ENCODE results near the gene ADK. TPM values are rescaled to one million over a fixed set of nuclear protein-coding genes. Genes with fewer than 3 reads are reported as not detected.
A peak's percentile ranks its signal among the peaks of the same experiment; 100 is the strongest.

The ADK gene
- total and polyA plus RNA-seq, 5 donors from 2014 or later: 33.3 to 83.0 (median 63.7) TPM

GRCh38 chr10:74111799-74112198, 39.2 kb upstream of the ADK start:
- Histone ChIP-seq H3K27ac (ENCODE audit: insufficient read depth, low read length, poor library complexity, severe bottlenecking) (no peak overlapping the region), H3K9me3 (ENCODE audit: control insufficient read depth in 2 of 2, low read length in 2 of 2) (no peaks in the 10 kb centered on the region), H3K4me1 (ENCODE audit: control insufficient read depth, insufficient read depth, low read length, poor library complexity, severe bottlenecking) (no peaks in the 10 kb centered on the region), H3K4me3 (ENCODE audit: low read depth, low read length) (no peak overlapping the region), H3K27me3 (ENCODE audit: control insufficient read depth, insufficient read depth, low read length) (no peaks in the 10 kb centered on the region), H3K36me3 (ENCODE audit: control insufficient read depth, insufficient read depth, low read length) (peaks cover 86% of the 10 kb centered on the region)
- peaks cover 69% of the 10 kb centered on the region for H3K36me3 Mint-ChIP-seq
- H3K27me3 Mint-ChIP-seq: no peaks in the 10 kb centered on the region
- DNase-seq (no peak), ATAC-seq (ENCODE audit: low read depth in 2 of 2) (no peak)
- H3K27ac Mint-ChIP-seq: peak overlapping the region in 1 of 3 donors; percentile 72
- H3K4me3 Mint-ChIP-seq: no peak overlapping the region
- peaks cover 0 to 5% (median 3%) of the 10 kb centered on the region in 4 donors for H3K4me1 Mint-ChIP-seq
- H3K9me3 Mint-ChIP-seq: no peaks in the 10 kb centered on the region

- H3K36me3 Mint-ChIP-seq: peaks cover 72% of the 10 kb centered on the region
- no peaks in the 10 kb centered on the region for H3K4me1 ChIP-seq (ENCODE audit: control insufficient read depth, insufficient read depth, low read length, poor library complexity, severe bottlenecking)
- H3K4me3 ChIP-seq (ENCODE audit: low read depth, low read length): no peak overlapping the region
- ATAC-seq (ENCODE audit: low read depth in 2 of 2) (no peak), DNase-seq (no peak)
- H3K27ac Mint-ChIP-seq: peak overlapping the region in 1 of 3 donors; percentile 72
- H3K36me3 ChIP-seq (ENCODE audit: control insufficient read depth, insufficient read depth, low read length): peaks cover 90% of the 10 kb centered on the region
- no peaks in the 10 kb centered on the region for H3K27me3 Mint-ChIP-seq
- no peaks in the 10 kb centered on the region for H3K9me3 ChIP-seq (ENCODE audit: control insufficient read depth in 2 of 2, low read length in 2 of 2)
- no peak overlapping the region for H3K27ac ChIP-seq (ENCODE audit: insufficient read depth, low read length, poor library complexity, severe bottlenecking)
- H3K4me1 Mint-ChIP-seq: peaks cover 0 to 5% (median 3%) of the 10 kb centered on the region in 4 donors
- H3K27me3 ChIP-seq (ENCODE audit: control insufficient read depth, insufficient read depth, low read length): no peaks in the 10 kb centered on the region
- H3K4me3 Mint-ChIP-seq: no peak overlapping the region
- no peaks in the 10 kb centered on the region for H3K9me3 Mint-ChIP-seq
Observed at GRCh38 chr10:74113546-74113945, 37.5 kb upstream of the ADK start.

- peaks cover 75% of the 10 kb centered on the region for H3K36me3 Mint-ChIP-seq
- Histone ChIP-seq H3K27me3 (ENCODE audit: control insufficient read depth, insufficient read depth, low read length) (no peaks in the 10 kb centered on the region), H3K4me1 (ENCODE audit: control insufficient read depth, insufficient read depth, low read length, poor library complexity, severe bottlenecking) (no peaks in the 10 kb centered on the region), H3K9me3 (ENCODE audit: control insufficient read depth in 2 of 2, low read length in 2 of 2) (no peaks in the 10 kb centered on the region), H3K36me3 (ENCODE audit: control insufficient read depth, insufficient read depth, low read length) (peaks cover 91% of the 10 kb centered on the region), H3K4me3 (ENCODE audit: low read depth, low read length) (no peak overlapping the region), H3K27ac (ENCODE audit: insufficient read depth, low read length, poor library complexity, severe bottlenecking) (no peak overlapping the region)
- H3K4me1 Mint-ChIP-seq: peaks cover 0 to 5% (median 3%) of the 10 kb centered on the region in 4 donors
- H3K9me3 Mint-ChIP-seq: no peaks in the 10 kb centered on the region
- DNase-seq (no peak), ATAC-seq (ENCODE audit: low read depth in 2 of 2) (no peak)
- H3K4me3 Mint-ChIP-seq: no peak overlapping the region
- H3K27ac Mint-ChIP-seq: no peak overlapping the region
- H3K27me3 Mint-ChIP-seq: no peaks in the 10 kb centered on the region
Observed at GRCh38 chr10:74114041-74114448, 37.0 kb upstream of the ADK start.

- Histone ChIP-seq H3K36me3 (ENCODE audit: control insufficient read depth, insufficient read depth, low read length) (peaks cover 84% of the 10 kb centered on the region), H3K9me3 (ENCODE audit: control insufficient read depth in 2 of 2, low read length in 2 of 2) (no peaks in the 10 kb centered on the region), H3K27me3 (ENCODE audit: control insufficient read depth, insufficient read depth, low read length) (no peaks in the 10 kb centered on the region), H3K4me1 (ENCODE audit: control insufficient read depth, insufficient read depth, low read length, poor library complexity, severe bottlenecking) (no peaks in the 10 kb centered on the region), H3K27ac (ENCODE audit: insufficient read depth, low read length, poor library complexity, severe bottlenecking) (no peak overlapping the region), H3K4me3 (ENCODE audit: low read depth, low read length) (no peak overlapping the region)
- ATAC-seq (ENCODE audit: low read depth in 2 of 2) (no peak), DNase-seq (no peak)
- H3K4me1 Mint-ChIP-seq: peaks cover 0 to 6% (median 1%) of the 10 kb centered on the region in 4 donors
- peak overlapping the region in 1 of 3 donors; percentile 79 for H3K27ac Mint-ChIP-seq
- no peaks in the 10 kb centered on the region for H3K9me3 Mint-ChIP-seq
- no peaks in the 10 kb centered on the region for H3K27me3 Mint-ChIP-seq
- peaks cover 65% of the 10 kb centered on the region for H3K36me3 Mint-ChIP-seq
- no peak overlapping the region for H3K4me3 Mint-ChIP-seq
Observed at GRCh38 chr10:74117738-74118137, 33.3 kb upstream of the ADK start.

GRCh38 chr10:74118804-74119203, 32.2 kb upstream of the ADK start:
- H3K4me3 Mint-ChIP-seq: no peak overlapping the region
- ATAC-seq (ENCODE audit: low read depth in 2 of 2) (no peak), DNase-seq (no peak)
- H3K27ac ChIP-seq (ENCODE audit: insufficient read depth, low read length, poor library complexity, severe bottlenecking): no peak overlapping the region
- no peaks in the 10 kb centered on the region for H3K4me1 ChIP-seq (ENCODE audit: control insufficient read depth, insufficient read depth, low read length, poor library complexity, severe bottlenecking)
- peaks cover 0 to 6% (median 1%) of the 10 kb centered on the region in 4 donors for H3K4me1 Mint-ChIP-seq
- peak overlapping the region; percentile 69 to 79 (median 75) for H3K27ac Mint-ChIP-seq
- no peaks in the 10 kb centered on the region for H3K9me3 Mint-ChIP-seq
- H3K36me3 Mint-ChIP-seq: peaks cover 64% of the 10 kb centered on the region
- peaks cover 84% of the 10 kb centered on the region for H3K36me3 ChIP-seq (ENCODE audit: control insufficient read depth, insufficient read depth, low read length)
- no peaks in the 10 kb centered on the region for H3K27me3 ChIP-seq (ENCODE audit: control insufficient read depth, insufficient read depth, low read length)
- H3K4me3 ChIP-seq (ENCODE audit: low read depth, low read length): no peak overlapping the region
- no peaks in the 10 kb centered on the region for H3K27me3 Mint-ChIP-seq
- no peaks in the 10 kb centered on the region for H3K9me3 ChIP-seq (ENCODE audit: control insufficient read depth in 2 of 2, low read length in 2 of 2)

GRCh38 chr10:74120911-74121310, 30.1 kb upstream of the ADK start:
- Mint-ChIP-seq H3K27ac (peak overlapping the region; percentile 25 to 60 (median 59)), H3K36me3 (peaks cover 60% of the 10 kb centered on the region), H3K4me1 (peaks cover 0 to 6% (median 1%) of the 10 kb centered on the region in 4 donors), H3K9me3 (no peaks in the 10 kb centered on the region), H3K4me3 (no peak overlapping the region), H3K27me3 (no peaks in the 10 kb centered on the region)
- Histone ChIP-seq H3K36me3 (ENCODE audit: control insufficient read depth, insufficient read depth, low read length) (peaks cover 84% of the 10 kb centered on the region), H3K4me3 (ENCODE audit: low read depth, low read length) (no peak overlapping the region), H3K9me3 (ENCODE audit: control insufficient read depth in 2 of 2, low read length in 2 of 2) (no peaks in the 10 kb centered on the region), H3K27me3 (ENCODE audit: control insufficient read depth, insufficient read depth, low read length) (no peaks in the 10 kb centered on the region), H3K27ac (ENCODE audit: insufficient read depth, low read length, poor library complexity, severe bottlenecking) (no peak overlapping the region), H3K4me1 (ENCODE audit: control insufficient read depth, insufficient read depth, low read length, poor library complexity, severe bottlenecking) (no peaks in the 10 kb centered on the region)
- ATAC-seq (ENCODE audit: low read depth in 2 of 2) (no peak), DNase-seq (no peak)

GRCh38 chr10:74121368-74121767, 29.7 kb upstream of the ADK start:
- peak overlapping the region in 2 of 3 donors; percentile 59 to 60 for H3K27ac Mint-ChIP-seq
- no peaks in the 10 kb centered on the region for H3K27me3 Mint-ChIP-seq
- H3K36me3 Mint-ChIP-seq: peaks cover 59% of the 10 kb centered on the region

GRCh38 chr10:74122060-74122459, 29.0 kb upstream of the ADK start:
- H3K4me1 Mint-ChIP-seq: peaks cover 0 to 6% (median 1%) of the 10 kb centered on the region in 4 donors
- no peak for ATAC-seq (ENCODE audit: low read depth in 2 of 2)
- no peaks in the 10 kb centered on the region for H3K9me3 ChIP-seq (ENCODE audit: control insufficient read depth in 2 of 2, low read length in 2 of 2)
- no peak overlapping the region for H3K4me3 Mint-ChIP-seq
- peaks cover 87% of the 10 kb centered on the region for H3K36me3 ChIP-seq (ENCODE audit: control insufficient read depth, insufficient read depth, low read length)
- no peak for DNase-seq
- no peaks in the 10 kb centered on the region for H3K4me1 ChIP-seq (ENCODE audit: control insufficient read depth, insufficient read depth, low read length, poor library complexity, severe bottlenecking)
- H3K27ac ChIP-seq (ENCODE audit: insufficient read depth, low read length, poor library complexity, severe bottlenecking): no peak overlapping the region
- H3K36me3 Mint-ChIP-seq: peaks cover 55% of the 10 kb centered on the region
- H3K27ac Mint-ChIP-seq: peak overlapping the region in 1 of 3 donors; percentile 59
- H3K27me3 Mint-ChIP-seq: no peaks in the 10 kb centered on the region
- H3K27me3 ChIP-seq (ENCODE audit: control insufficient read depth, insufficient read depth, low read length): no peaks in the 10 kb centered on the region
- H3K9me3 Mint-ChIP-seq: no peaks in the 10 kb centered on the region
- H3K4me3 ChIP-seq (ENCODE audit: low read depth, low read length): no peak overlapping the region

More at GRCh38 chr10:74121368-74121767, 29.7 kb upstream of the ADK start:
- no peak overlapping the region for H3K27ac ChIP-seq (ENCODE audit: insufficient read depth, low read length, poor library complexity, severe bottlenecking)
- no peaks in the 10 kb centered on the region for H3K4me1 ChIP-seq (ENCODE audit: control insufficient read depth, insufficient read depth, low read length, poor library complexity, severe bottlenecking)
- H3K4me3 ChIP-seq (ENCODE audit: low read depth, low read length): no peak overlapping the region
- peaks cover 84% of the 10 kb centered on the region for H3K36me3 ChIP-seq (ENCODE audit: control insufficient read depth, insufficient read depth, low read length)
- ATAC-seq (ENCODE audit: low read depth in 2 of 2) (no peak), DNase-seq (no peak)
- H3K9me3 Mint-ChIP-seq: no peaks in the 10 kb centered on the region
- H3K4me3 Mint-ChIP-seq: no peak overlapping the region
- no peaks in the 10 kb centered on the region for H3K27me3 ChIP-seq (ENCODE audit: control insufficient read depth, insufficient read depth, low read length)
- H3K9me3 ChIP-seq (ENCODE audit: control insufficient read depth in 2 of 2, low read length in 2 of 2): no peaks in the 10 kb centered on the region
- H3K4me1 Mint-ChIP-seq: peaks cover 0 to 6% (median 1%) of the 10 kb centered on the region in 4 donors

All from CD4-positive, CD25-positive, alpha-beta regulatory T cell (primary cell).